Naive B cell (primary cell): ENCODE data around the gene MAZ. TPM values are rescaled to one million over a fixed set of nuclear protein-coding genes. Genes with fewer than 3 reads are reported as not detected.

ENCODE experiments used
- ATAC-seq, 2 donors: fragments of 150-1000 bp; cut with Tn5 transposase; 2 replicates each; pipeline ENCODE4 v1.10.0; 2021; ENCODE audit warnings: low read depth in 2 of 2, mild to moderate bottlenecking in 2 of 2, moderate library complexity in 2 of 2
- DNase-seq: peaks from one replicate; pipeline ENCODE4 v3.0.0; 2022
- H3K27ac Mint-ChIP-seq, 6 donors: one replicate each; pipeline ENCODE4 v1.8.0; 2020 to 2022; ENCODE audit warnings: mild to moderate bottlenecking in 6 of 6, mixed read lengths in 6 of 6, moderate library complexity in 5 of 6, inconsistent platforms in 2 of 6
- H3K27me3 Mint-ChIP-seq, 3 donors: one replicate each; pipeline ENCODE4 v1.8.0; 2021 to 2022; ENCODE audit warnings: mixed read lengths in 3 of 3, mild to moderate bottlenecking in 1 of 3
- H3K36me3 Mint-ChIP-seq, 2 donors: one replicate each; pipeline ENCODE4 v1.8.0; 2020 to 2022; ENCODE audit warnings: mixed read lengths in 2 of 2, inconsistent platforms in 1 of 2, mild to moderate bottlenecking in 1 of 2
- H3K4me1 Mint-ChIP-seq, 3 donors: one replicate each; pipeline ENCODE4 v1.8.0; 2020 to 2022; ENCODE audit warnings: mixed read lengths in 3 of 3, inconsistent platforms in 1 of 3, mild to moderate bottlenecking in 1 of 3, moderate library complexity in 1 of 3
- H3K4me3 Mint-ChIP-seq, 8 donors: one replicate each; pipeline ENCODE4 v1.8.0; 2020 to 2022; ENCODE audit warnings: mild to moderate bottlenecking in 8 of 8, mixed read lengths in 8 of 8, moderate library complexity in 8 of 8, inconsistent platforms in 2 of 8
- H3K9me3 Mint-ChIP-seq, 7 donors: one replicate each; pipeline ENCODE4 v1.8.0; 2020 to 2022; ENCODE audit warnings: mixed read lengths in 7 of 7, mild to moderate bottlenecking in 5 of 7, inconsistent platforms in 2 of 7, moderate library complexity in 1 of 7
- polyA plus RNA-seq, 6 donors: library from polyadenylated mRNA; unstranded; fragments of 300-500 nt; fragmentation: Illumina TruSeq; gene quantifications; one replicate each; pipeline ENCODE4 v1.2.3, GENCODE V29; 2021; ENCODE audit warnings: low read depth in 6 of 6

MAZ gene
- polyA plus RNA-seq, 6 donors from 2014 or later: 16.1 to 30.6 (median 23.2) TPM

DNA sequence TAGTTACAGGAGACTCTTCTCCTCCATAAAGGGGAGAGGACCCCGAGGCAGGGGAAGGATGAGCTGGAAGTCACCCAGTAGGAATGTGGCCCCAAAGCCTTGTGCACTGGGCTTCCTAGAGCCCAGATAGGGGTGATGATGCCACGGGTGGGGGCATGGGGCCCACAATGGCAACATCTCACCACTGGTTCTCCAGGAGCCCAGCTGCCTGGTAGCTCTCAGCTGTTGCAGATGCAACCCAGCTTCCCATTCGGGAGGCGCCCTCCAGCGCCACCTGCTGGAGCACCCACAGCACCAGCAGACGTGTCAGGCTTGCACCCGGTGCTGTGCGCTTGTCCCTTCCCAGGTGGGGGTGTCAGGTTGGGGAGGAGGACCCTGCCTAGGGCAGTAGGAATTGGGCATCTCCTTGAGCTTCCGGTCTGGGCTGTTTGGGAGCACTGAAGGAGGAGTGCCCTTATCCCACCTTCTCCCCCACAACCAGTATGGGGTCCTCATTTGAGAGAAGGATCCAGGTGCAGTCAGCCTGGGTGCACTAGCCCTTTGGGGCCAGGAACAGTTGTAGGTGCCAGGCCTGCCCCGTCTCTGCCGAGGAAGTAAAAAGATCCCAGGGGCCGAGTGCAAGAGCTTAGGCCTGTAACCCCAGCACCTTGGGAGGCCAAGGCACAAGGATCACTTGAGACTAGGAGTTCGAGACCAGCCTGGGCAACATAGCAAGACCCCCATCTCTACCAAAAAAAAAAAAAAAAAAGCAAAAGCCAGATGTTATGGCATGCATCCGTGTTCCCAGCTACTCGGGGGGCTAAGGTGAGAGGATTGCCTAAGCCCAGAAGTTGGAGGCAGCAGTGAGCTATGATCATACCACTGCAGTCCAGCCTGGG is 42.3 kb downstream of the MAZ start:
- Mint-ChIP-seq H3K27me3 (no peaks in the 10 kb centered on the region), H3K4me3 (peak overlapping the region in 1 of 8 donors; percentile 25), H3K4me1 (peaks cover 0 to 13% (median 3%) of the 10 kb centered on the region in 3 donors), H3K27ac (peak overlapping the region in 1 of 6 donors; percentile 38), H3K36me3 (peaks cover 0 to 19% of the 10 kb centered on the region in 2 donors), H3K9me3 (no peaks in the 10 kb centered on the region)
- DNase-seq (peak; percentile 56), ATAC-seq (peak; percentile 79 to 89)

GRCh38 chr16:29849505-29849904 is 43.2 kb downstream of the MAZ start:
- peaks cover 0 to 19% of the 10 kb centered on the region in 2 donors for H3K36me3 Mint-ChIP-seq
- H3K4me1 Mint-ChIP-seq: peaks cover 0 to 13% (median 3%) of the 10 kb centered on the region in 3 donors
- H3K4me3 Mint-ChIP-seq: no peak overlapping the region
- H3K27ac Mint-ChIP-seq: peak overlapping the region in 1 of 6 donors; percentile 74
- H3K27me3 Mint-ChIP-seq: no peaks in the 10 kb centered on the region
- ATAC-seq (no peak), DNase-seq (no peak)
- no peaks in the 10 kb centered on the region for H3K9me3 Mint-ChIP-seq

DNA sequence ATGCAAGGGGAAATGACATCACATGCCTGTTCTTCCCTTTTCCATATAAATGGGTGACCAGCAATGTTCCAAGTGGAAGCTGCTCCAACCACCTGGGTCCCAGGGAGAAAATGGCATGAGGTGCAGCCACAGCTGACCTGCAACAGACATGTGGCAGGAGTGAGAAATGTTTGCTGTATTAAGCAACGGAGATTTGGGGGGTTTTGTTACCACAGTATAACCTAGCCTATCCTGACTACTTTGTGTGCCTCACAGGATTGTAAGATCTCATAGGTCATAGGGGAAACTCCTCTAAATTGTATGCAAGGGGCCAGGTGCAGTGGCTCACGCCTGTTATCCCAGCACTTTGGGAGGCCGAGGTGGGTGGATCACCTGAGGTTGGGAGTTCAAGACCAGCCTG is 44.7 kb downstream of the MAZ start:
- H3K27me3 Mint-ChIP-seq: no peaks in the 10 kb centered on the region
- DNase-seq (no peak), ATAC-seq (no peak)
- H3K4me1 Mint-ChIP-seq: peaks cover 0 to 13% (median 0%) of the 10 kb centered on the region in 3 donors
- no peak overlapping the region for H3K4me3 Mint-ChIP-seq
- H3K9me3 Mint-ChIP-seq: no peaks in the 10 kb centered on the region
- H3K27ac Mint-ChIP-seq: no peak overlapping the region
- H3K36me3 Mint-ChIP-seq: peaks cover 0 to 9% of the 10 kb centered on the region in 2 donors

DNA sequence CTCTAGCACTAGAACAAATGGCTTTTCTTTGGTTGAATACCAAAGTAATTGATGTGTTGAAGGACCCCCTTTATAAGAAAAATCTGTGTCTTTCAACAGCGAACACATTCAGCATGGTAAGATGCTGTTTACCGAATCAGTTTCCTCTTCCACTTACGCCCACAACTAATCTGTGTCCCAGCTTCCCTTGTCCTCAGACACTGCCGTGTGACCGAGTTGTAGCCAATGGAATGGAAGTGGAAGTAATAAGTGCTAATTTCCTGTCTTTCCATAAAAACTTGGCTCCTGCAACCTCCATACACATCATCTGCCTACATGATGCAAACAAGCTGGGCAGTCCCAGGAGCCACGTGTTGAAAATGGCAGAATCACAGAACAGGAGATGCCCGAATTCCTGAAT is 46.3 kb downstream of the MAZ start:
- Mint-ChIP-seq H3K27me3 (no peaks in the 10 kb centered on the region), H3K36me3 (no peaks in the 10 kb centered on the region), H3K4me1 (peaks cover 0 to 9% (median 0%) of the 10 kb centered on the region in 3 donors), H3K4me3 (no peak overlapping the region), H3K27ac (no peak overlapping the region), H3K9me3 (no peaks in the 10 kb centered on the region)
- DNase-seq (no peak), ATAC-seq (no peak)

DNA sequence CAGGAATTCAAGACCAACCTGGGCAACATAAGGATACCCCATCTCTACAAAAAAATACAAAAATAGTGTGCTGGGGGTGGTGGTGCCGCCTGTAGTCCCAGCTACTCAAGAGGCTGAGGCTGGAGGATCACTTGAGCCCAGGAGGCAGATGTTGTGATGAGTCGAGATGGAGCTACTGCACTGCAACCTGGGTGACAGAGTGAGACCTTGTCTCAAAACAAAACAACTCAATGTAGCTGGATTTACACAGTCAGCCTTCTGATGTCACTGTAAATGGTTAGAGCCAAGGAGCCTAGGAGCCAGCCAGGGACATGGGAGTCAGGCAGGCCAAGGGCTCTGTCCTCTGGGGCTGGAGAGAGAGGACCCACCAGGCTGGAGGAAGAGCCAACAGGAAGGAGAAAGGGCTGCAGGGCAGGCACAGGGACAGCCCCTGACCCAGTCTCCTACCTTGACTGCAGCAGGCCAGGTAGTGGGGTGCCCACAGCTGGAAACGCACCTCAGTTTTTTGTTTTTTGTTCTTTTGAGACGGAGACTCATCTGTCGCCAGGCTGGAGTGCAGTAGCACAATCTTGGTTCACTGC is 48.3 kb downstream of the MAZ start:
- Mint-ChIP-seq H3K9me3 (no peaks in the 10 kb centered on the region), H3K27me3 (no peaks in the 10 kb centered on the region), H3K36me3 (peaks cover 0 to 16% of the 10 kb centered on the region in 2 donors), H3K4me3 (no peak overlapping the region), H3K4me1 (peaks cover 0 to 4% (median 0%) of the 10 kb centered on the region in 3 donors), H3K27ac (no peak overlapping the region)
- DNase-seq: no peak
- ATAC-seq: no peak

- Mint-ChIP-seq H3K27me3 (no peaks in the 10 kb centered on the region), H3K27ac (no peak overlapping the region), H3K9me3 (no peaks in the 10 kb centered on the region), H3K4me1 (peaks cover 5 to 22% (median 13%) of the 10 kb centered on the region in 3 donors), H3K36me3 (peaks cover 5 to 25% of the 10 kb centered on the region in 2 donors), H3K4me3 (peak overlapping the region in 1 of 8 donors; percentile 7)
- DNase-seq (no peak), ATAC-seq (no peak)
Measured at GRCh38 chr16:29857133-29857760, 50.9 kb downstream of the MAZ start.

DNA sequence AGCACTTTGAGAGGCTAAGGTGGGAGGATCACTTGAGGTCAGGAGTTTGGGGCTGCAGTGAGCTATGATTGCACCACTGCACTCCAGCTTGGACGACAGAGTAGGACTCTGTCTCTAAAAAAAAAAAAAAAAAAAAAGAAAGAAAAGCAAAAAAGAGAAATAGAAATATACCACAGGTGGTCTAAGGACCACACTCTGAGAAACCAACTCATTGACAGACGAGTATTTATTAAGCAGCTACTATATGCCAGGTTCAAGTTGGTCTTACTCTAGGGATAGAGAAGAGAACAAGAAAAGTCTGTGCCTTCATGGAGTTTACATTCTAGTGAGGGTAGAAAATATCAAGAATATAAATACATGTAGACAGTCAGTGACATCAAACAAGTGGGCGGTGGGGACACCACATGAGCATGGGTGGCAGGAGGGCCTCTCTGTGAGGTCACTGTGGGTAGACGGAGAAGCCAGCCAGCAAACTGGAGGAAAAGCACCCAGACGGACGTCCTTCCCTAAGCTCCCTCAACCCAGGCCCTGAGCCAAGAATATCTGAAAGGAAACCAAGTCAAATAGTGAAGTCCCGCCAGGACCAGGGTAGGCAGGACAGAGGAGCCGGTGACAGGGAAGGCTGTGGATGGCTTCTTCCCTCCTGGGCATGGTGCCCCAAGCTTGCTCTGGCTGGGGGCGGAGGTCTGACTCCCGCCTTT is 52.0 kb downstream of the MAZ start:
- H3K36me3 Mint-ChIP-seq: peaks cover 5 to 25% of the 10 kb centered on the region in 2 donors

DNA sequence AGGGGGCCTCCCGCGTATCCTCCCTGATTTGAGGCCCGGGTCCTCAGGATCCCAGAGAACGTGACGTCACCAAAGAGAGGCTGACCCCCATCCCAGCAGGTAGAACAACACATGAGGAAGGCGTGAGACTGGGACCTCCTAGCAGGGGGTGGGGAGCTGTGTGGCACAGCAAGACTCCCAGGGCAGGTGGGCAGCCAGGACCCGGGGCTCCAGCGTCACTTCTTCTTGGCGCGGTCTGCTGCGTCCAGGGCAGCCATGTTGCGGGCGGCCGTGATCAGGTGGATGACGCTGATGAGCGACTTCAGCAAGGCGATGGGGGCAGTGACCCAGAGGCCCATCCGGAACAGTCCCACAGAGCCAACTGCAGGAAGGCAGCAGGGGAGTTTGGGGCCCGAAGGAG is 52.6 kb downstream of the MAZ start:
- peaks cover 5 to 25% of the 10 kb centered on the region in 2 donors for H3K36me3 Mint-ChIP-seq
- no peak for ATAC-seq
- H3K4me3 Mint-ChIP-seq: peak overlapping the region in 4 of 8 donors; percentile 9 to 76 (median 57)
- H3K27ac Mint-ChIP-seq: no peak overlapping the region
- DNase-seq: no peak
- no peaks in the 10 kb centered on the region for H3K9me3 Mint-ChIP-seq
- peaks cover 12 to 30% (median 26%) of the 10 kb centered on the region in 3 donors for H3K4me1 Mint-ChIP-seq
- H3K27me3 Mint-ChIP-seq: no peaks in the 10 kb centered on the region

More for the DNA sequence above, 52.0 kb downstream of the MAZ start:
- peaks cover 9 to 27% (median 22%) of the 10 kb centered on the region in 3 donors for H3K4me1 Mint-ChIP-seq
- H3K27ac Mint-ChIP-seq: peak overlapping the region in 1 of 6 donors; percentile 33
- no peaks in the 10 kb centered on the region for H3K27me3 Mint-ChIP-seq
- DNase-seq (no peak), ATAC-seq (no peak)
- peak overlapping the region in 2 of 8 donors; percentile 12 to 41 for H3K4me3 Mint-ChIP-seq
- H3K9me3 Mint-ChIP-seq: no peaks in the 10 kb centered on the region

DNA sequence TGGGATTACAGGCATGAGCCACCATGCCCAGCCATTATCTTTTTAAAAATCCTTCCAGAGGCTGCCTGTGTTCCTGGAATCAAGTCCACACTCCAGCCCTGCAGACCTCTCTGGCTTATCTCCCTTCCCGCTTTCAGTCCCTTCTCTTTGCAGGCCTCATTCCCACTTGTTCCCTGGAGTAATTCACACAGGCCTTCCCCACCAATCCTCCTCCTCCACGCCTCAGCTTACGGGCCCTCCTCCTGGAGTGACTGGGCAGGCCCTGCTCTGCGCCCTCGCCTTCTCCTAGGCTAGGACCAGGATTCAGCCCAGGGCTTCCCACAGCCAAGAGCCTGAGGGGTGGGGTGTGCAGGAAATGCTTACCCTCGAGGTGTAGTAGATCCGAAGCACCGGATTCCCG is 53.9 kb downstream of the MAZ start:
- Mint-ChIP-seq H3K27ac (no peak overlapping the region), H3K4me3 (peak overlapping the region in 1 of 8 donors; percentile 85), H3K27me3 (peaks cover 0 to 4% (median 0%) of the 10 kb centered on the region in 3 donors), H3K36me3 (peaks cover 5 to 25% of the 10 kb centered on the region in 2 donors), H3K9me3 (no peaks in the 10 kb centered on the region), H3K4me1 (peaks cover 15 to 32% (median 26%) of the 10 kb centered on the region in 3 donors)
- DNase-seq (no peak), ATAC-seq (no peak)

Other genes with a start within 250 kb of the MAZ start
- gene SPN, start 143.3 kb upstream of the MAZ start, polyA plus RNA-seq: 1 to 10 TPM in 5 of 6 donors, not detected in 1; 2.0 to 3.3 (median 2.4) TPM
- not detected for gene QPRT, start 127.3 kb upstream of the MAZ start, polyA plus RNA-seq
- gene C16orf54, start 60.5 kb upstream of the MAZ start, polyA plus RNA-seq: 10 to 100 TPM in 5 of 6 donors, 1 to 10 TPM in 1; 1.4 to 70.0 (median 29.5) TPM
- under 1 TPM in 1 of 6 donors, not detected in 5; 0.13 TPM for gene ZG16, start 28.3 kb upstream of the MAZ start, polyA plus RNA-seq
- gene KIF22, start 15.8 kb upstream of the MAZ start, polyA plus RNA-seq: 10 to 100 TPM; 24.0 to 29.6 (median 26.3) TPM
- under 1 TPM in 2 of 6 donors, not detected in 4; 0.10 to 0.97 TPM for gene PRRT2, start 5.7 kb downstream of the MAZ start, polyA plus RNA-seq
- gene PAGR1, start 9.6 kb downstream of the MAZ start, polyA plus RNA-seq: 10 to 100 TPM; 35.5 to 51.5 (median 46.9) TPM
- 10 to 100 TPM; 39.7 to 61.4 (median 43.9) TPM for gene MVP, start 13.9 kb downstream of the MAZ start, polyA plus RNA-seq
- gene CDIPT, start 56.7 kb downstream of the MAZ start, polyA plus RNA-seq: 10 to 100 TPM; 58.1 to 79.1 (median 66.3) TPM
- gene SEZ6L2, start 93.0 kb downstream of the MAZ start, polyA plus RNA-seq: not detected
- gene ASPHD1, start 94.0 kb downstream of the MAZ start, polyA plus RNA-seq: not detected
- gene KCTD13, start 119.7 kb downstream of the MAZ start, polyA plus RNA-seq: 10 to 100 TPM in 3 of 6 donors, 1 to 10 TPM in 3; 7.4 to 19.0 (median 10.4) TPM
- 100 to 1,000 TPM; 181 to 222 (median 186) TPM for gene TMEM219, start 155.6 kb downstream of the MAZ start, polyA plus RNA-seq
- gene TAOK2, start 167.3 kb downstream of the MAZ start, polyA plus RNA-seq: 1 to 10 TPM; 2.3 to 8.5 (median 3.4) TPM
- 10 to 100 TPM; 10.7 to 21.8 (median 13.3) TPM for gene HIRIP3, start 189.1 kb downstream of the MAZ start, polyA plus RNA-seq
- 1 to 10 TPM; 2.1 to 8.7 (median 6.9) TPM for gene INO80E, start 189.7 kb downstream of the MAZ start, polyA plus RNA-seq
- not detected for gene DOC2A, start 204.5 kb downstream of the MAZ start, polyA plus RNA-seq
- not detected for gene C16orf92, start 216.7 kb downstream of the MAZ start, polyA plus RNA-seq
- not detected for gene TLCD3B, start 224.7 kb downstream of the MAZ start, polyA plus RNA-seq